Measurements from ENCODE around the gene LMBRD1.
A peak's percentile ranks its signal among the peaks of the same experiment; 100 is the strongest.
"Not testable (repeated sequence)": the region's sequence is repeated elsewhere in the genome, so short reads cannot be mapped to it uniquely, and the experiment has no call there.

Gene LMBRD1

DNA sequence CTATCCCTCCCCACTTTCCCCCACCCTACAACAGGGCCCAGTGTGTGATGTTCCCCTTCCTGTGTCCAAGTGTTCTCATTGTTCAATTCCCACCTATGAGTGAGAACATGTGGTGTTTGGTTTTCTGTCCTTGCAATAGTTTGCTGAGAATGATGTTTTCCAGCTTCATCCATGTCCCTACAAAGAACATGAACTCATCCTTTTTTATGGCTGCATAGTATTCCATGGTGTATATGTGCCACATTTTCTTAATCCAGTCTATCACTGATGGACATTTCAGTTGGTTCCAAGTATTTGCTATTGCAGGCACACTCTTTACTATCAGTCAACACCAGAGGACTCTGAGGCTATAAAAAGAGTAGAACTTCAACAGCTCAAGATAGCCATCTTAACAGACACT lies 2.0 kb upstream of the LMBRD1 start:
- DNase-seq (ENCODE audit: insufficient read length, low spot score); FAIRE-seq: not testable (repeated sequence)

DNA sequence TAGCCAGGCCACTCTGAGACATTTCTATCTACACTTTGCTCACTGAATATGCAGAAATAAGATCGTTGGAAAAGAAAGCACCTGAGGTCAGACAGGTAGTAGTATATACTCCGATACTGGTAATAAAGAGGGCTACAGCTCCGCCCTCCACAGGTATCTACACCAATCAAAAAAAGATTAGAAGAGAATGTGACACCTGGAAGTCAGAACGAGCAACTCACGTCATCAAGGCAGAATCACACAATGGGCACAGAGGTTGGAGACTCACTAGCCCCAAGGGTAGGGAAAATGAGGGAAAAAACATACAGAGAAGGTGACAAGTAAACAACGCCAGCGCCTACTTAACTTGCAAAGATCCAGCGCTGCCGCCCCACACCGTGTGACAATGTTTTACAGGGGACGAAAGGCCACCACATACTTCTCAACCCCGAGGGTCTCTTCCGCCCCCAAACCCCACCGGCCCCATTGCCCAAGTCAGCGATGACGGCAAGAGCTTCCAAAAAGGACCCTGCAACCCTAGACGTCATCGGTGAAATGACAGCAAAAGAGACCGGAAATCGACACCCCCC lies 653 bp downstream of the LMBRD1 start:
- DNase-seq (ENCODE audit: insufficient read length, low spot score) (peak; percentile 9), FAIRE-seq (no peak)

DNA sequence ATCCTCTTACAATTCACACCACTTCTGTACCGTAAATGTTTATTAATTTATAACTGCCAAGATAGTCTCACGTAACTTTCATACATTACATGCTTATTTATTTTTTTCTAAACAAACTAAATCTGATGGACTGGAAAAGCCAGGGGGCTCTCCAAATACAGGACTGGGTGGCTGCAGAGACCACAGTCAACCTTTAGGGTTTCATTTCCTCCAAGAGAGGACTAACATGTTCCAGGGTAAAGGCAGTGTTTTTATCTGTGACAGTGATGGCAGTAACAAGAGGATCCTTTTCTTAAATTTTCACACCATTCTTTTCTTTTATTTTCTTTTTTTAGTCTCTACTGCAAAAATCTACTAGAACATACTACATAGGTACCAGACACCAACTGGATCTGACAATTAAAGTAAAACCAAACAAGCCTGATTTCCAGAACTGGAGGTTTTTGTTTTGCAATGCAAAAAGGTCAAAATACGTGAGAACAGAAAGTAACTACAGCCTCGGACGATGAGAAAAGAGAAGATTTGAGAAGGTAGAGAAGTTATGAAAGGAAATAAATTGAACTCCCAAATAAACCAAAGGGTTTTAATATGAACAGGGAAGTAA lies 1.2 kb downstream of the LMBRD1 start:
- DNase-seq (ENCODE audit: insufficient read length, low spot score) (no peak), FAIRE-seq (no peak)

DNA sequence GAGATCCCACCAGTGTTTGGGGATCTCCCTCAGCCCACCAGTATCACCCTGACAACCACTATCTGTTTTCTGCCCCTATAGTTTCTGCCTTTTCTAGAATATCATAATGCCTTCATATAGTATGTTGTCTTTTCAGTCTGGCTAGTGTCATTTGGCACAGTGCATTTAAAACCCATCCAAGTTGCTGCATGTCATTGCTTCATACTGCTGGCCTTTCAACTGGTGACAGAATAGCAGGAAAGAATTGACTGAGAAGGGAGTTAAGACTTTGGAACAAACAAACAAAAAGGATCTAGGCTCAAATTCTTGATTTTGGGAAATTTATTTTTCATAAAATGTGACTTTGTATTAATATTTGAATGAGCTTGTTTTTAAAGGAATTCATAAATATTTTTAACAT lies 4.5 kb downstream of the LMBRD1 start:
- DNase-seq (ENCODE audit: insufficient read length, low spot score) = no peak
- no peak for FAIRE-seq

DNA sequence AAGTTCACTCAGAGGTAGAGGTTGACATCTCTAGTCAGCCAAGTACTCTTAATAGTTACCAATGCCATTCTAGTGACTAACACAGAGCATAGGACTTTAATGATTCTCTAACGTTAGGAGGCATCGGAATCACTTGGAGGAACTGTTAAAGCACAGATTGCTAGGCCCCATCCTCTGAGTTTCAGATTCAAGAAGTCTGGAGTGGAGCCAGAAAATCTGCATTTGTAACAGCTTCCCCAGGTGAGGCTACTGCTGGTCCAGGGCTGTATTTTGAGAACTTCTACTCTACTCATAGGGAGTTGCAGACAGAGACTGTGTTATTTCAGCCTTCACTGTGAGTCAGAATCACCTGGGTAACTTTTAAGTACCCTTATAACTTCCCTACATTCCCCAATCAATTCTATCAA lies 5.7 kb downstream of the LMBRD1 start:
- DNase-seq (ENCODE audit: insufficient read length, low spot score) (no peak), FAIRE-seq (no peak)

DNA sequence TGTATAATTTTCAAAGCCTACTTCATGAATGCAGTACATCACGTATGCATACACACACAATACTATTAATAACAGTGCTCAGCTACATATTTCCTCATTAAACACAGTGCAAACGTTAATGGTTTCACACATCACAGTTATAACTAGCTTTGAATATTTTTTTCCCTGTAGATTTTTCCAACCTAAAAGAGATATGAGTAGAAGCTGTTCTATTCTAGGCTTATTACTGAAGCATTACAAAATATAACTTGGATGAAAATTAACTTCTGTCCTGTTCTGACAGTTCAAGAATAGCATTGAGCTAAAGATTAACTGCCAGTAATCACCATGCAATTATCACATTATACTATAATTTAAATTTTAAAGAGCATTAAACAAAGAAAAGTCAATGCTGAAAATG lies 6.2 kb downstream of the LMBRD1 start:
- DNase-seq (ENCODE audit: insufficient read length, low spot score) = no peak
- no peak for FAIRE-seq

DNA sequence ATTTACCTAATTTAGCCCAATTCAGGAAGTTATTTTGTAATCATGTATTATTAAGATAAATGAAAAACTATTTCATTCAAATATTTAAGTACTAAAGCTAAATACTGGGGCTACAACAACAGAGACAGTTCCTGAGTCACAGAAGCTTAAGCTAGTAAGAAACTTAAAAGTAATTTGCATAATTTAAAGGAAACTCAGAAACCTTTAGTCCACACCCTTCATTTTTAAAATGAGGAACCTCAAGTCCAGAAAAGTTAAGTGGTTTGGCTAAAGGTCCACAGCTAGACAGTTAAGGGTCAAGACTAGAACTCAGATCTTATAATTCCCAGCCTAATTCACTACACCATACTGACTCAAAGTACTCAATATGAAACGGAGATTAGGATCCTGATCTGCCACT lies 7.2 kb downstream of the LMBRD1 start:
- DNase-seq (ENCODE audit: insufficient read length, low spot score) (no peak), FAIRE-seq (no peak)

DNA sequence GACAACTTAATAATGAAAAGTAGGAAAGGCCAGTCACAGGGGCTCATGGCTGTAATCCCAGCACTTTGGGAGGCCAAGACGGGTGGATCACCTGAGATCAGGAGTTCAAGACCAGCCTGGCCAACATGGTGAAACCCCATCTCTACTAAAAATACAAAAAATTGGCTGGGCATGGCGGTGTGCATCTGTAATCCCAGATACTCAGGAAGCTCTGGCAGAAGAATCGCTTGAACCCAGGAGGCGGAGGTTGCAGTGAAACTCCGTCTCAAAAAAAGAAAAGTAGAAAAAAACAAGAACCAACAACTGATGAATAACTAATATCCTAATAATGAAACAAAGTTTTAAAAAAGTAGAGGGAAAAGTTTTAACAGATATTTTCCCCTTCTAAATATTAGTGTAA lies 9.4 kb downstream of the LMBRD1 start:
- FAIRE-seq; DNase-seq (ENCODE audit: insufficient read length, low spot score): not testable (repeated sequence)

DNA sequence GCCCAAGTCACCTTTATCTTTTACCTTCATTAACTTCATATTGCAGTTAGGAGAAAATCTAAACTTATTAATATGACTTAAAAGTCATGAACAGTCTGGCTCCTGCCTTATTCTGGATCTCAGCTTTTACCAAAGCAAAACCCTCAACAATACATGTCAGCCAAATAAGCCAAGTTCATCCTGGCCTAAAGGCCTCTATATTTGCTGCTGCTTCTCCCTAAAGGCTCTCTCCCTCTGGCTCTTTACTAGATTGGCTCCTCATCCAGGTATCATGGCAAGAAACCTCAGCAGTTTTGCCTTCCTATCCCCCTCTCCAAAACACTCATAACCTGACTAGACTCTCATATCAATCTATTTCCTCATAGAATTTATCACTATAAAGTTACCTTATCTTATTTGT lies 11.1 kb downstream of the LMBRD1 start:
- no peak for FAIRE-seq
- DNase-seq (ENCODE audit: insufficient read length, low spot score) = no peak

DNA sequence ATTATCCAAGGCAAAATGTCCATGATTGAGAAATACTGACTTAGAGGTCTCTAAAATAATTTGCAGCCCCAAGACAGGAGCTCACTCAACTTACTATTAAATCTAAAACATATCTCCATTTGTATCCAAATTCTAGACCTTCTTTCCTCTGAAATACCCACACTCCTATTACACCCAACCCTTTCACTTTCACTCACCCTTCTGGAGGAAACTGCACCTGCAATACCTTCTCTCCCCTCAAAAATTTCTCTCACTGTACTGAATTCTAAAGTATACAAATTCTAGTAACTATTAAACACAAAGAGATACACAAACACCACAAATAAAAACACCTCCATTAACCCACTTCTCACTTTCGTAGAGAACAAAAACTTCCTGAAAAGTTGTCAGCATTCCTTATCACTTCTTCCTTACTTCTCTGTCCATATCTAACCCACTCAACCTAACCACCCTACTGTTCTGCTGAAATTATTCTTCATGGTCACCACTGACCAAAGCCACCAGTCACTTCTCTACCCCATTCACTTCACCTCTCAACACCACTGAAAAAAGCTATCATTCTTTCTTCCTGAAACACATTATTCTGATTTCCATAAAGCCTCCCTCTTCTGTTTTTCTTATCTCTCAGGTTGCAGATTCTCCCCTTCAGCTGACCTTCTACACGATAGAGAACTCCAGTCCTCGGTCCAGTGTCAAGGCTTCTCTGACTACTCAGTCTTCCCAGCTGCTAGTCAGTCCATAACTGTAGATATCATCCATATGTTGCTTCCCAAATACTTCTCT lies 12.0 kb downstream of the LMBRD1 start:
- DNase-seq (ENCODE audit: insufficient read length, low spot score) (no peak), FAIRE-seq (no peak)

DNA sequence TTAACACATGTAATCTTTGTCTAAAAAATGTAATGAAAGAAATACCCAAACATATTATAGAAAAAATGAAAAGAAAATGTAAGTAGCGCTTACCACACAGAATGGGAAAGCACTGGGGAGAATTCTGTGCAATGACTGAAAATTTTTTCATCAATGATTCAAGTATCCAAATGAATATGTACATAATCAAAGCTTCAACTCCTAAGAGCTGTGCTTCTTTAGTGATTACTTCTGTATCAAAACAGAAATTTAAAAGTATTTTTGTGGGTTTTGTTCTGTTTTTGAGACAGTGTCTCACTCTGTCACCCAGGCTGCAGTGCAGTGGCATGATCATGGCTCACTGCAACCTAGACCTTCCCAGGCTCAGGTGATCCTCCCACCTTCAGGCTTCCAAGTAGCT lies 13.7 kb downstream of the LMBRD1 start:
- FAIRE-seq (no peak), DNase-seq (ENCODE audit: insufficient read length, low spot score) (no peak)

DNA sequence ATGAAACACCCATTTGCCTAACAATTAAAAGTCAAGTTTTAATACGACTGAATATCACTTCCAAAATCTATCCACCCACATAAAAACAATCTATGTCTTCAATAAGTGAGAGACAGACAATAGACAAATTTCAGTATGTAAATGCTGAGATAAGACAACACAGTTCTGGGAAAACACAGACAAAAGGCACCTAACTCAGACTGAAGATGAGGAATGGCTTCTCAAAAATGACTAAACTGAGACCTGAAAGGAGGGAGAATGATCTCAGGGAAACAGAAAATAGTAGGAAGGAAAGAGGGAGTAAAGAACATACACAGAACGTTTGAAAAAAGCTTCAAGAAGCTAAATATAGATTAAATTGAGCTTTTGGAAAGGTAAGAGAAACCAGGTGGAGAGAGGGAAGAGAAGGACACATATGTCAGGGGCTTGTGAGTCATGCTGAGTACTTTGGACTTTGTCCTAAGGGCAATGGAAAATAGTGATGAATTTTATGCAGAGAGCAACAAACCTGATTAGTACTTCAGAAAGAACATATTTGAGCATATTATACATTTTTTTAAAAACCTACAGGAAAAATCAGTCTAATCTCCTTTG lies 16.1 kb downstream of the LMBRD1 start:
- no peak for FAIRE-seq
- no peak for DNase-seq (ENCODE audit: insufficient read length, low spot score)

DNA sequence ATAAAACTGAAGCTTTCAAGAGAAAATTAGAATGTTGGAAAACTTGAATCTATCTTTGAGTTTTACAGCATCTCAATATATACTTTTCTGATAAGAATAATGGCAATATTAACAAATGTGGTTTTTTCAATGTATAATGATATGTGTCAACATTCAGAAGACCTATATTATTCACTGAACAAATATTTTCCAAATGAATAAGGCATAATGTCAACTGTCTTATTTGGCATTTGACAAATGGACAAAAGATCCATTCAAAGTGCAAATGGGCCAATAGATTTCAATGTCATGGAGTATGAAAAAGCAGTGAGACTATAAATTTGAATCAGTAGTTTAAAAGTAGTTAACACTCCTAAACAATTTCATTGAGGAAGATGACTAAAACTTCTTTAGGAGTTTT lies 20.9 kb downstream of the LMBRD1 start:
- no peak for FAIRE-seq
- no peak for DNase-seq (ENCODE audit: insufficient read length, low spot score)

DNA sequence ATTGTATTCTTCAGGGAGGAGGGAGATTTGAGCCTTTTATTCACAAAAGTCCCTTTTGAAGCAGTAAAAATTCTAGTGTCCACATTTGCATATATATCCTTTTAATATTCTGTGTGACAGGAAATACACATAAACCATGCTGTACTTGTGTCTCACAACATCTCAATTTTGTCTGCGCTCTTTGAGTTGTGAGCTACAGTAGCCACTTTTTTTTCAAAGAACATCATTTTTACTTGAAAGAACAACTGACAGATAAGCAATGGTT lies 21.3 kb downstream of the LMBRD1 start:
- FAIRE-seq = no peak

DNA sequence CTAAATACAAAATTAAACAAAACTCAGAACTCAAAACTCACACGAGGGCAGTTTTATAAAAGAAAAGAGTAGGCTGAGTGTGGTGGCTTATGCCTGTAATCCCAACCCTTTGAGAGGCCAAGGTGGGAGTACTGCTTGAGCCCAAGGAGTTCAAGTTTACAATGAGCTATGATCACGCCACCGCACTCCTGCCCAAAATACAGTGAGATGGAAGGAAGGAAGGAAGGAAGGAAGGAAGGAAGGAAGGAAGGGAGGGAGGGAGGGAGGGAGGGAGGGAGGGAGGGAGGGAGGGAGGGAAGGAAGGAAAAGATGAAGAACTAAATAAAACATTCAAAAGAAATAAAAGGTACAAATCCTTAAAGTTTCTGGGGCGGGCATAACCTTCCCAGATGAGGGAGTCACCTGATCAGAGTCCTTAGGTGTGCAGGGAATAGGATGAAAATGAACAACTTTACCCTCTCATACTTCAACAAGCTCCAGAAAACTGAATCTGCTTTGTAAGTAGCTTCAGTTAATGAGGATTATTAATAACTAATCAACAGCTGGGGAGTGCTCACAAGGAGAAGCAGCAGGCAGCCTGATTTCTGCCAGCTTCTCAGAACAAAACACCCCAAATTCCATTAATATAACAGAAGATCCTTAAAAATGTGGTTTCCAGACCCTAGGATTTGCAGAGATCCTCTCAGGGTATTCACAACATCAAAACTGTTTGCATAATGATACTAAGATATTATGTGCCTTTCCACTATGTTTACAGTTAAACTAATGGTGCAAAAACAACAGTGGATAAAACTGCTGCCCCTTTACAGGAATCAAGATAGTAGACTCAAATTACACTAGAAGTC lies 21.8 kb downstream of the LMBRD1 start:
- DNase-seq (ENCODE audit: insufficient read length, low spot score) = no peak

More for the DNA sequence above, 21.3 kb downstream of the LMBRD1 start:
- no peak for DNase-seq (ENCODE audit: insufficient read length, low spot score)

DNA sequence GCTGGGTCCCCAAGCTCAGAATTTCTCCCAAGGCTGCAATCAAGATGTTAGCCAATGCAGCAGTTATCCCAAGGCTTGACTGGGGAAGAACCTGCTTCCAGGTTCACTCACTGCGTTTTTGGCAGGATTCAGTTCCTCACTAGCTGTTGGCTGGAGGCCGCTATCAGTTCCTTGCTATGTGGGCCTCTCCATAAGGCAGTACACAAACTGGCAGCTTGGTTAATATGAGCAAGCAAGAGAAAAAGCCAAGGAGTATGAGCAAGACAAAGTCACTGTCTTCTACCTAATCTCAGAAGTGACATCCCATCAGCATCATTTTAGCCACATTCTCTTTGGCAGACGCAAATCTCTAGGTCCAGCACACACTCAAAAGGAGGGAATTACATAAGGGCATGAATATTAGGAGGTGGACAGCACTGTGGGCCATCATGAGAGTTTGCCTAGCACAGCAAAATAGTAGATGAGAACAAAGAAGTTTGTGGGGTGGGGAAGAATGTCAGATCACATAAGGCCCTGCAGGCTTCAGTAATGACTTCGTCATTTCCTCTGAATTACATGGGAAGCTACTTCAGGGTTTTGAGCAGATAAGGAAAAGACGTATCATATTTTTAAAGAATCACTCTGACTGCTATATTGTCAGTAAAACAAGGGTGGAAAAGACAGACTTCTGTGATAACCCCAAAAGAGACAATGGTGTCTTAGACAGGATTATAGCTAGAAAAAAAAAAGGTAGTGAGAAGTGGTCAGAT lies 25.5 kb downstream of the LMBRD1 start:
- peak; percentile 62 for FAIRE-seq

More for the DNA sequence above, 21.8 kb downstream of the LMBRD1 start:
- no peak for FAIRE-seq

DNA sequence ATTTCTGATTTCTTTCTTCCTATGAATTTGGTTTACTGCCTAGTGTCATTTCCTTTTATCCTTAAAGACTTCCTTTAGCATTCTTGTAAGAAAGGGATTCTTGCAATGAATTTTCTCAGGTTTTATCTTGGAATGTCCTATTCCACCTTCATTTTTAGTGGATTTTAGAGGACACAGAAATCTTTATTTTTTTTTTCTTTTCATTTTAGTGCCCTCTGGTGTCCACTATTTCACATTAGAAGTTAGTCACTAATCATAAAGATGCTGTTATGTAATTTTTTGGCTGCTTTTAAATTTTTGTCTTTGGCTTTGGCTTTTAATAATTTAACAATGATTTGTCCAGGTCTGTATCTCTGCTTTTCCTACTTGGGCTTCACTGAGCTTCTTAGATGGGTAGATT lies 28.1 kb downstream of the LMBRD1 start:
- no peak for DNase-seq (ENCODE audit: insufficient read length, low spot score)
- FAIRE-seq = no peak

More for the DNA sequence above, 25.5 kb downstream of the LMBRD1 start:
- DNase-seq (ENCODE audit: insufficient read length, low spot score) = no peak

DNA sequence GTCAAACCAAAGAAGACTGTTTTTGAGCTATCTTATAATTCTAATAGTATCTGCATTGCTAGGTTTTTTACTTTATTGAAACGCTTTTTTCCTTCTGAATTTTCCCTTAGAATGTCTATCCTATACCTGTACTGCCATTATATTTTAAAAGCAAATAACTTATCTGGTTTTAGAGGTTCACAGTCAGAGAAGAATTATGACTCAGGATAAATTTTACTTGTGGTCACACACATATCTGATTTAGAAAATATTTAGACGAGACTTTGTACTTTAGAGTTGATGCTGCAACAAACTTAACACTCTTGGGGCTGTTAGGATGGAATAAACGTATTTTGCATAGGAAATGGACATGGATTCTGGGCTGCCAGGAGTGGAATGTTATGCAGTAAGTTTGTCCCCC lies 33.0 kb downstream of the LMBRD1 start:
- no peak for FAIRE-seq
- DNase-seq (ENCODE audit: insufficient read length, low spot score) = no peak

DNA sequence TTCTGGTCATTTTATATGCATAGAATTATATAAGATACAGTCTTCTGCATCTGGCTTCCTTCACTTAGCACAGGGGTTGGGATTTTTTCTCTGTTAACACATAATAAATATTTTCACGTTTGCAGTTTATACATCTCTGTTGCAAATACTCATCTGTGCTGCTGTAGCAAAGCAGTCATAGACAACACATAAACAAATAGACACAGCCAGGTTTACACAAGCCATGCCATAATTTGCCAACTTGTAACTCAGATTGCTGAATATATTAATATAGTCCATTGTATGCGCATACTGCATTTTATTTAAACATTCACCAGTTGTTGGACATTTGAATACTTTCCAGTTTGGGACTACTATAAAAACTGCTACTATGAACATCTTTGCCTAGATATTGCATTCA lies 35.0 kb downstream of the LMBRD1 start:
- FAIRE-seq (no peak), DNase-seq (ENCODE audit: insufficient read length, low spot score) (no peak)

DNA sequence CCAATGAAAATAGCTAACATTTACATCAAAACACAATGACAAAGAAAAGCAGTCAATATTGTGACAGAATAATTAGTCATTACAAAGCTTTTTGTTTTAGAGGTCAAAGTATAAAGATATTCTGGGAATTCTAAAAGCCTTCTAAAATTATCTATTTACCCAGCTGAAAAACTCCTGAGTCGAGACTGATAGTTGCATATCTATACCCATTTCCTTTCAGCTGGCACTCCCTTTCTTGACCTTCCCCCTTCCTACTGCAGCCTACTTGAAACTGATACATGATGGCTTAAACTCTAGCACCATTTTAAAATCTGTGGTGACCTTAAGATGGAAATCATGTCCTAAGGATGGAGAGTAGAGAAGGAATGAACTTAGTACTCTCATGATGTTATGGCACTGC lies 38.6 kb downstream of the LMBRD1 start:
- FAIRE-seq = no peak
- no peak for DNase-seq (ENCODE audit: insufficient read length, low spot score)

All from HTR-8/SVneo (cell line).